Epithelial cell of proximal tubule (primary cell): ENCODE measurements around the gene SEC14L2. TPM values are rescaled to one million over a fixed set of nuclear protein-coding genes. Genes with fewer than 3 reads are reported as not detected.

Source experiments
- DNase-seq: peaks from one replicate; pipeline ENCODE4 v3.0.0-alpha.2; 2011; ENCODE audit warnings: low read depth
- H3K4me3 ChIP-seq: 2 replicates; pipeline ENCODE4 v1.5.1; 2011; ENCODE audit warnings: low read depth, mild to moderate bottlenecking, low read length
- CTCF ChIP-seq: conservative IDR thresholded peaks from 2 replicates; pipeline ENCODE4 v1.5.1; 2012; ENCODE audit warnings: low read depth, mild to moderate bottlenecking, low read length
- total RNA-seq: library from RNA; depleted of rRNA; stranded (reverse); fragments of >200 nt; gene quantifications from 2 replicates; pipeline ENCODE4 v1.2.3, GENCODE V29; 2015

SEC14L2 gene
- total RNA-seq, 1 donor from 2014 or later: 49.6 TPM

- no peak for DNase-seq
- TF ChIP-seq CTCF: no peak
- peak overlapping the region; percentile 85 for H3K4me3 ChIP-seq
Observed at GRCh38 chr22:30385942-30386341, 10.9 kb upstream of the SEC14L2 start.

DNA sequence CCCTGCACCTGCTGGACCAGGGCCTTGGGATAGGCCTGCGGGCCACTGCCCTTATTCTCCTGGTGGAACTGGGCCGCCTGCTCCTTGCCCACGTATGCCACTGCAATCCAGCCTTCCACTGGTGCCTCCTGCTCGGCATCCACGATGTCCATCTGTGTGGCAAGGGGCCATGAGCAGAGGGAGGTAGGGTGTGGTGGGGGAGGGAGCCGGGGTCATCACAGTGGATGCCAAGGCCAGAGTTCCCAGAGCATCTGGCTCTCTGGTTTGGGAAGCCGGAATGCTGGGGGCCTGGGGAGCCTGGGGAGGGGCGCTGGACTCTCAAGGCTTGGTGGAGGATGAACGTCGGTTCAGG lies 10.2 kb upstream of the SEC14L2 start:
- no peak for TF ChIP-seq CTCF
- peak overlapping the region; percentile 85 for H3K4me3 ChIP-seq
- no peak for DNase-seq

DNA sequence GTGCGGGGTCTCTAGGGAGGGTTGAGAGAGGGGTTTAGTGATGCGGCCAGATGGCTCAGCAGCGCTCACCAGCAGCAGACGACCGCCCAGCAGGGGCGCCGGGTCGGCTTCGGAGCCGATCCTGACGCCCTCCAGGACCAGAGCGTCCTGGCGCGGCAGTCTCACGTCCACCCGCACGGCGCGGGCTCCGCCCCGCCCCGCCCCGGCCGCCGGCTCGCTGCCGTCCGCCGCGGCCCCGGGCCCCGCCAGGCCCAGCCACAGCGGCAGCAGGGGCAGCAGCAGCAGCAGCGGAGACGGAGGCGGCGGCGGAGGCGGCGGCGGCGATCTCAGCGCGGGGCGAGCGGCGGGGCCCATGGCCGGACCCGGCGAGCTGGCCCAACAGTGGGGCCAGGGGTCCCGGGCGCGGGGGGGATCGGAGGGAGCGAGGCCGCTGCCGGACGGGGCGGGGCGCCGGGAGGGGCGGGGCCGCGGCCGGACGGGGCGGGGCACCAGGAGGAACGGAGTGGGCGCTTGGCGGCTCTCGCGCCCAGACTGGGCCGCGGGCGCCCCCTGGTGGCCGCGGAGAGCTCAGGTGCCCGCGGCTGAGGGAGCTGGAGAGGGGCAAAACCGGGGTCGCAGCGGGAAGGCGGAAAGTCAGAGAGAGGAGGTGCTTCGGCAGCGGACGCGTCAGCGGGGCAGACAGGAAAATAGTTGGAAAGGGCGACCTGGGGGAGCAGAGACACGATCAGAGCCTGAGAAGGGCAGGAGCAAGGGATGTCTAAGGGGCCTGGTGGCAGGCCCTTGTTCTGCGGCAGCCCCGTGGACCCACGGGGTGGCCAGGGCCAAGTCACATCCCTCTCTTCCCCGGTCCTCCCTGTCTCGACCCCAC lies 9.6 kb upstream of the SEC14L2 start, which contains the start of gene RNF215:
Gene RNF215 (minus strand): TSS at position 452 of the 868 bp plus-strand sequence. CDS start 98 bp downstream, at position 354.
- peak; percentile 73 for TF ChIP-seq CTCF
- peak within 1 kb of the TSS; percentile 85 for H3K4me3 ChIP-seq

DNA sequence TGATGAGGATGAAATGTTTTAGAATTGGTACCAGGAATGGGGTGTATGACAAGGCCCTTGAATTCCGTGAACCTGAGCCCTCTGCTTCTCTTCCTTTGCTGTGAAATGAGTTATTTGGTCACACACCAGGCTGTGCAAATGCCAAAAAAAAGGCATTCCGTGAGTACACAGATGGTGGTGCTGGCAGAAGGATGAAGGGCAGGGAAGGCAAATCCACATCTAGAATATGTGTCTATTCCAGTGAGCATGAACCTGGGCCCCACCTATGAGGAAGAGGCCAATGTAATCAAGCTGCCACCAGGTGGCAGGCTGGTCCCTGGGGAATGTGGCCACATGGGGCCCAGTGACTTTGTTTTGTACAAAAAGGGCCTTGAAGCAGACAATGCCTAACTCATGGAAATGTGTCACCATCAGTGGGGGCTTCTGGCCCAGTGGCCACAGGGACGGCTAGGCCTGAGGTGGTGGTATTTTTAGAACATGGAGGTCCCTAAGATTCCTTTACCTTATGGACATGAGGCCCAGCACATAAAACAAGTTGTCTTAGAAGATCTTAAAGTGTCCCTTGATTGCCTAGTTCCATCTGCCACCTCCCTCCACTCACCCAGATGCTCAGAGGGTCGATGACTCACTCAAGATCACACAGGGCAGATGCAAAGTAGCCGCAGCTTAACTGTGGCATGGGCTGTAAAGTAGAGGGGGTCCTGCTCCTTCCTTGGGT lies 5.7 kb upstream of the SEC14L2 start:
- DNase-seq: peak; percentile 23
- peak; percentile 90 for TF ChIP-seq CTCF
- no peak overlapping the region for H3K4me3 ChIP-seq

More for the DNA sequence above, 9.6 kb upstream of the SEC14L2 start, which contains the start of gene RNF215:
- no peak for DNase-seq

GRCh38 chr22:30392661-30393321 lies 4.0 kb upstream of the SEC14L2 start:
- DNase-seq: no peak
- no peak for TF ChIP-seq CTCF
- H3K4me3 ChIP-seq: no peak overlapping the region

DNA sequence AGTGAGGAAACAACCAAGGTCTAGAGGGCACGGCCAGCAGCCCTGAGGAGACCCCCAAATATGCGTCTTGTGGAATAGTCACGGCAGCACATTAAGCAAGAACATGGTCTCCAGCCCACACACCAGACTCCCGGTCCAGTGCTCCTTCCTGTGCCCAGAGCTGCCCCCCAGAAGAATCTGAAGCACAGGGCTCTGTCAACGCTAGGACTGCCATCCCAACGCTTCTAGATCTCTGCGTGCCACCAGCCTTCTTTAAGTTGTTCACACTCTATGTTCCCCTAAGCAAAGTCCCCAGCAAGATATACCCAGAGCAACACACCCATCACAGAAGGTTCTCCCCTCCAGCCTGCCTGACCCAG lies 3.5 kb upstream of the SEC14L2 start:
- TF ChIP-seq CTCF: no peak
- H3K4me3 ChIP-seq: no peak overlapping the region
- DNase-seq: no peak
